ENCODE measurements around the gene ZNF70.

GRCh38 chr22:23720855-23721254, 30.1 kb downstream of the ZNF70 start:
- TF ChIP-seq POLR2A (IDR thresholded peaks at IDR 0.05) (no peak), CTCF (IDR thresholded peaks at IDR 0.05) (no peak)

Data from adrenal gland (tissue), 5 donors.